Right renal cortex interstitium (tissue), 3 donors: ENCODE measurements around the gene ZBTB38. TPM values are rescaled to one million over a fixed set of nuclear protein-coding genes. Genes with fewer than 3 reads are reported as not detected.

Experiments used
- DNase-seq, 3 donors: peaks; one replicate each; pipeline ENCODE4 v3.0.0-alpha.2; 2013; ENCODE audit warnings: low read depth in 3 of 3, low spot score in 2 of 3
- polyA plus RNA-seq, 3 donors: library from polyadenylated mRNA; unstranded; fragments of 120-200 nt; gene quantifications; one replicate each; pipeline ENCODE4 v1.2.1, GENCODE V29; 2013; ENCODE audit not compliant: insufficient read length in 3 of 3

ZBTB38 gene
- polyA plus RNA-seq, 3 donors, result 52.1 to 67.8 (median 57.5) TPM

DNA sequence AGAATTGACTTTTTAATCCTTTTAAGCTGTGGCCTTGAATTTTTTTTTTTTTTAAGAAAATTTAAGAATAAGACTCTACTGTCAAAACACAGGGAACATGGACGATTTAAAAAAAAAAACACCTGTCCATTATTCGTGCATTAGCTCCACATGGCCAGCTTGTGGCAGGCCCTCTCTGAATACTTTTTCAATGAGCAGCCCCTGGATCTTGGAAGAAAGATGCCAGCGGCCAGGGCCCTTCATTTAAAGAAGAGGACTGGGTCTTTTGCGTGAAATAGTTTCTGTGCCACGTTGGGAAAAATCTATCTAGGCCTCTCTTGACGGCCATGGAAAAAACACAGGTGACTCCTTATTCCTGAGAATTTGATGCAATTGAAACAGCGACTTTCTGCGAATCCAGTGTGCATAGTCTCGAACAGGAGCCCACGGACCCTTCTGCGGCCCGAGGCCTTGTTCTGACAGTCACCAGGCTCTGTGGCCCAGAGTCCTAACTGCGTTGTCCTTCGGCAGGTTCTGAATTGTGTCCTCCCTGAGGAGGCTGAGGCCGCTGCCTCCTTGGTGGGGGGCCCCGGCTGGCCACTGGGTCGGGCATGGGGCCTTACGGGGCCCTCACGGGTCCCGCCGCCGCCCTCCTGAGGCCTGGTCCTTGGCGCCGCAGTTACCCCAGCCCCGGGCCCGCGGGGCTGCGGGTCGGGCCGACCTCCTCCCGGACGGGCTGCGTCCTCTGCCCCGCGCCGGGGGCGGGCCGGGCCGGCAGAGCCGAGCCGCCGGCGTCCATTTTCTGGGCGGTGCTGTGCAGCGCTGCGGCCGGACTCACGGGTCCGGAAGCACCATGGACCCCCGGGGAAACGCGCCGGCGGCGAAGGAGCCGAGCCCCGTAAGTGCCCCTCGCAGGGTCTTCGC is 33.5 kb downstream of the ZBTB38 start:
- no peak for DNase-seq

DNA sequence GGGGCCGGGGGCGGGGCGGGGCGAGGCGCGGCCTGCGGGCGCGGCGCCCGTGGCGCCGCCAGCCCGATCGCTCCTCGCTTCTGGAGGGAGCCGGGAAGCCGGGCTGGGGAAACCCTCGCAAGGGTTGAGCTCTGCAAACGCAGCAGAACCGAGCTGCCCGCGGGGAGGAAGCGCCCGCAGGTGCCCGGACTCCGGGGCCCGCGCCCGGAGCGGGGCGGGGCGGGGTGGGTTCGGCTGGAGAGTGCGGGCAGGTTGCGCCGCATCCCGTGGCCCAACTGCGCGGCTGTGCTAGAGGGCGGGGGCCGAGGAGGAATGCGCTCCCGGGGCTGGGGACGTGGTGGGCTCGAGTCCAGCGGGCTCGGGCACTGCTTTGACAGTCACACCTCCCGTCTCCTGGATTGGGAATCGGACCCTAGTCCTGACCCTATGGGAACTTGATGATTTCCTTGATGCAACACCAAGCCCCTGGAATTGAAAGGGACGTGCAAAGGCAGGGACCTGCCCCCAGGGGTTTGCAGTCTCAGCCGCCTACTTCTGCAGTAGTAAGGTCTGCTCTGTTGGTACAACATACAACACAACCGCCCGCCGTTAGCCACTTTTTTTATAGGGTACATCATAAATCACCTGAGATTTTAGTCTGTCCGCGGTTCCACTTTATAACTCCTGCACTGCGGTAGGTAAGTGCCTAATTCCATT is 34.3 kb downstream of the ZBTB38 start:
- DNase-seq, result no peak

DNA sequence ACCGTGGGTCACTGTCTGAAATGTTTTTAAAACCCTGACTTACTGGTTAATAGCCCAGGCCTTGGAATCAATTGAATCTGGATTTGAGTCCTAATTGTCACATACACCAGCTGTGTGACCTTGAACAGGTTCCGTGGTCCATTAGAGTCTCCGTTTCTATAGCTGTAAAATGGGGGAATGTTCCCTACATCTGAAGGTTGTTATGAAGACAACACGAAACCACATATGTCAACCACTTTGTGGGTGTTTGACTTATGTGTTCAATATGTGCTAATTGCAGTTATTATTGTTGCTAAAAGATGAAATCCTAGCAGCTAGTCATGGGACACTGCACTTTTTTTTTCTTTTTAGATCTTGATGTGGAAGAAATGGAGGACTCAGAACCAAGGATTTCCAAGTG is 35.3 kb downstream of the ZBTB38 start:
- DNase-seq, result no peak

DNA sequence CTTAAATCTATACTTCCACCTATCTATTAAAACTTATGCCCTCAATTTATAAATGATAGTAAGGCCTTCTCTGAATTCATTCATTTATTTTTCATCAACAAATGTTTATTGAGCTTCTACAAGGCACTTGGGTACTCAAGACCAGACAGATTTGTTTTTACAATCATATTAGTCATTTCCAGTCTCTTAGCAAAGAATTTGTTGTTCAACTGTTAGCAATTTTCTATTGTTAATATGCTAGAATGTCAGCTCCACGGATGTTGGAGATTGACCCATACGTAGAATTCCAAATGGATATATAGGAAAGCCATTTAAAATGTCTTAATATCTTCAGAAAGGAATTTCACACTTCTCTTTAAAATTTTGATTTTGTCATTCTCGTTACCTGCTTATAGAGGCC is 36.7 kb downstream of the ZBTB38 start:
- DNase-seq, result no peak

DNA sequence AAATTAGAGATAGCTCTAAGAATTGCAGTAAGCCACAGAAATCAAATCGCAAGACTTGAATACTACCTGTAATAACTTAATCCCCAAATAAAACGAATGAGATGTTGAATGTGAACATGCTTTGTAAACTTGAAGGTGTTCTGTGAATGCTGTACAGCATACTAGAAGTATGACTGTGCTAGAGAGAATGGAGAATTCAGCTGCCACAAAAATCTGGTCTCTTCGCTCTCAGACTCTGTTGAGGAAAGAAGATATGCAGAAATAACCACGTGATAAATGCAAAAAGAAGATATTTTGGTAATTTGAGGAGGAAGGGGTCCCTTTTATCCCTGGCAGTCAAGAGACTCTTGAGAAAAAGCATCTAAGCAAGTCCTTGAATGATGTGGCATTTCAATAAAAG is 37.3 kb downstream of the ZBTB38 start:
- no peak for DNase-seq

DNA sequence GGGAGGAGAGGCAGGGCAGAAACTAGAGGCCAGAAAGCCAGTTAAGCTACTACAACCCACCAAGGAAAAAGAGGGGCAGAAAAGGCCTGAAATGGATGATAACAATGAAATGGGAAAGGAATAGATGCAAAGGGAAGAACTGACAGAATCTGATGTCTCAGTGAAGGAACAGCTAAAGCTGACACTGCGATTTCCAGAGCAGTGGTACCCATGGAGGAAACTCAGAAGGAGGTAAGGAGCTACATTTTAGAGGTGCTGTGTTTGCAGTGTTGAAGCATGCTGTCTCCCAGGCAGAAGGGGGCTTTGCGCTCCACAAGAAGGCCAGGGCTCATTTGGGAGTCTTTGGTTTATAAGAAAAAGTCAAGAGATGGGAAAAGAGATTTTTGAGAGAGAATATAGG is 38.0 kb downstream of the ZBTB38 start:
- DNase-seq, result no peak

DNA sequence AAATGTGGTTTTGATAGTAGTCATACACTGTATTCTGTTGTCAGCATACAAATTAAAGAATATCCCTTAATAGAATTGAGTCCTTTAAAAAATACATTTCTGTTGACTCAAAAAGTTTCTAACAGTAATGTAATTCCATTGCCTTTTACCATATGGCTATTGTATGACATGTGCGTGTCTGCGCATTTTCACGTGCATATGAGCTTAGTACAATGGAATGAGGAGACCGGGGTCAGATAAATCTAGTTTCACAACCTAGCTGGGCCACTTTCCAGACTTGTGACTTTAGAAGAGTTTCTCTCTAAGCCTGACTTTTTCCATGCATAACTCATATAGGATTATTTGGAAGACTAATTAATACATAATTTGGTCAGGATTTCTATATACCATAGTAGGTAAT is 38.7 kb downstream of the ZBTB38 start:
- no peak for DNase-seq

DNA sequence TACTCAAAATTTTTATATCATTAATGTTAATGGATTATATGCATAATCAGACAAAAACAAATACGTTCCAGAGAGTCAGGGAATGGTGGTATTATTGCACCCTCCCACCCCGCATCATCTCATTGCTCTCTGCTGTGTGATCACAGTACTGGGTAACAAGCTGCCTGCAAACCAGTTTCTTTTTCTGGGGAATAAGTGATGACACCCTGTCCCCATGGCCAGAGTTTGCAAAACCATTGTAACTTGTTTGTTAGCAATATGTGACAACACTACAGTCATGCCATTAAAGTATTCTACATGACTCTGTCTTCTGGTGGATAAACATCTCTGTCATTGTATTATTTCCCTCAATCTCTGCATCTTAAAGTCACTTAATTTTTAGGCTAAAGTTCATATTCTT is 39.5 kb downstream of the ZBTB38 start:
- no peak for DNase-seq

DNA sequence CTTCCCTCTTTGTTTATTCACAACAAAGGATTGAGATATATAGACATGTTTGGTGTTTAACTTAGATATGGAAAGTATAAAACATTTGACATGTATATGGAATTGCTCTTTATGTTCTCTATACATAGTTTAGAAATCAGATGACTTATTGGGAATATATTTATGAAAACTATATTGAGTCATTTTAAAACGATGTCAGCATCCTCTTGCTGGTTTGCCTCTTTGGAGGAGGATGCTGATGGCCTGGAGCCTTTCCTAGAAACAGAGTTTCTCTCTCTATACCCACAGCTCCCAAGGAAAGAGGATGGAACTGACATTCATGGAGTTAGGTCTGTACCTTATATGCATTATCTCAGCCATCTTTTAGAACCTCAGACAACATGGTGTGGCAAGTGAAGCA is 40.3 kb downstream of the ZBTB38 start:
- no peak for DNase-seq

DNA sequence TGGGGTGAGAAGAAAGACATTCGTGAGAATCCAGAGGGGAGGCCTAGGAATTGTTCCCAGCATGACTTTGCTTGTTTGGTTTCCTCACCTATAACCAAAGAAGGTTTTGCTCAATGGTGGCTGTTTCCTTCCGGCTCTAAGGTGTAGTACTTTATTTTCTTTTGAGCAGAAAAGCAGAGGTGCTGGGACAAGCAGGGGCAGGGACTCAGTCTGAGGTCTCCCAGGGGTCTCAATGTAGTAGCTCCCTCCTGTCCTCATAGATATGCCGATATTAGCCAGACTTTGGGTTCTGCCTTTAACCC is 41.6 kb downstream of the ZBTB38 start:
- no peak for DNase-seq

DNA sequence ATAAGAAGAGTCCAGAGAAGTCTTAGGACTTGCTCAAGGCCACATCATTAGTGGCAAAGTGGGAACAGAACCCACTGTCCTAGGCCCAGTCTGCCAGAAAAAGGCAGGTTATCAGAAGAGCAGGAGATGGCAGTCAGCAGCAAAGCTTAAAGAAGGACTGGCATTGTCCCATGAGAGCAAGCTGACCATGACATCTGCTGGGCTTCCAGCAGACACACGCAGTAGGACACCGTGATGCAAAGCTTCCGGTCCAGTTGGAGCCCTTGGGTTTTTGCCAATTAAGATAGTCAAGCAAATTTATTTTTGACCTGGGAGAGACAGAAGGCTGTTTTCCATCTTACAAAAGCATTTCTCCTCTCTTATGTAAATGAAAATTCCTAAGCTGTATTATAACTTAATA is 42.1 kb downstream of the ZBTB38 start:
- DNase-seq, result no peak

DNA sequence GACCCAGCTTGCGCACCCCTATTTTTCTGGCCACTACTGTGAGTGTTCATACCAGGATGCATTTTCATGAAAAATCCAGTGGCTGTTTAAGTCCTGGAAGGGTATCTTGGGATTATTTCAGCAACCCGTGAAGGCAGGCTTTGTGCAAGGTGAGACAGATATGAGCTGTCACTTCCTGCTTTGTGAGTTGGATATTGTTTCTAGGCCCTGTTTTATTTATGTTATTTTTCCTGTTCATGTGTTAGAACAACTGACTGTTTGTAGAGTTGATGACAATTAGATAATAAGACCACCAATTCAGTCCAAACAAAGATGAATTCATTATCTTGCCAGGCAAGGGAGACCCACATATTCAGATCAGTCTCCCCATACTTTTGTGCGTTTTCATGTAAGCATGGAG is 42.5 kb downstream of the ZBTB38 start:
- no peak for DNase-seq

DNA sequence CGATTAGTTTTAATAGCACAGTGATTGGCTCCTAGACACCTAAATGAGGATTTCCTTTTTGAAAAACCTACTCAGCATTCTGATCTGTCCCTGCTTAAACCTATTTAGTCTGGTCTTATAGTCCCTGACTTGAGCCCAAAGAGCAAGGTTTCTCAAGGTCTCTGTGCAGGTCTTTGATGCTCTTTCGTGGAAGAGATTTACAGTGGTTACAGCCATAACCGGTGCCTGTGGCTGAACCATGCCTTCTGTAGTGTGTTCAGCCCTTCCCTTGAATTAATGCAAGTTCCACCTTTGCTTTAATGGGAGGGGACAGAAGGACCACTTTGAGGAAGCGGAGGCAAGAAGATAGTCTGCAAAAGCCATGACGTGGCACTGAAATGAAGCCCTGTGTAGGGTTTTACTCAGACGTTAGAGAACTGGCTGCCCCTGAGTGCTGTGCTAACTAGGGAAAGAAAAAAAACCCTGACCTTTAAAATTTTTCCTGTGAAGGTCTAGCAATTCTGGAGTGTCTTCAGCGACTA is 43.0 kb downstream of the ZBTB38 start:
- DNase-seq, result no peak

DNA sequence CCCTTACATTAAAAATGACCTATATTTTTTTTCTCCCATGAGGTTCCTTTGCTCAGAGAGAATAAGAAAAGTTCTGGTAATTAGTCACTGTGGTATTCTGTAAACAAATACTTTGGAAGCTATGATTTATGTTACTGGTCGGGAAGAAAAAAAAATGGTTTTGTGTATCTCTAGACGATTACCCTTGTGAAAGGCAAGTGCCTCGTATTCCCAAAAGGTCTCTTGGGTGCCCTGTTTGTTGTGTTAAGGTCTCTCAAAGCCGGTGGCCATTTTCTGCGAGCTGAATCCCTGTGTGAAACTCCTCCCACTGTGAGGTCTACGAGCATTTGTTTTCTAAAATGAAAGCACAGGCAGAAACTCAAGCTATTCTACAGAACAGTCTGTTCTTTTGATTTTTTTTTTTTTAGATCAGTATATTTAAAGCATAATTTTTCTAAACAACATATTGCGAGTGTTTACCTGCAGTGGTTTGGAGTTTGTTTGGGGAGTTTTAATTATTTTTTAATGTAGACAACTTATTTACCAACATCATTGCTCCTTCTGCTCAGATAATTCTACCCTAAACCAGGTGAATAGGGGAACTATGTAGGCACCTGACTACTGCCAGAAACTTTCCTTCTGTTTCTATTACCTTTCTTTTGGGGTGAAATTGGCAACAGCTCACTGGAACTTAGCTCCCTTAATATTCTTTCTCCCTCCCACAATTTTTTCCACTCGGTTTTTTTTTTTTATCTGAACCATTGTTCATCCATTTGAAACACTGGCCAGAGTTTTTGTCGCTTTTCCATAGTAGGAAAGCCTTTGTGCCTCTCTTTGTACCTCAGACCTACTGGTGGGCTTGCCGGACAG is 44.0 kb downstream of the ZBTB38 start:
- DNase-seq, result peak in 2 of 3 donors; percentile 63 to 64

DNA sequence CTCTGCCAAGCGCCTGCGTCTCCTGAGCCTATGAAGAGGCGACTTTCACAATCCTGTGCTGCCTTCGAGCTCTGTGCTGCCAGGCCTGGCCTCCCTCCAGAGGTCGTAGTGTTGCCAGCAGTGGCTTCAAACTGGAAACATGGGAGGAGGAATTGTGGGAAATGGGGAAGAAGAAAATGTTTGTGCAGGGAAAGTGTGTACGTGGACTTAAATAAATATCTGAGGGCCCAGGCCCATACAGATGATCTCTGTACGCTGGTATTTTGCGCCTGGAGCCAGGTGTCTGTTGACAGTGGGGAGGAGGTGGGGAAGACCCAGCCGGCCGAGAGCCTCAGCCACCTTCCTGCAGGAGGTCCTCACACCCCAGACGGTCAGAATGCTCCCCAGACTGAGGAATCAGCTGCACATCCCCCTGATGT is 44.6 kb downstream of the ZBTB38 start:
- no peak for DNase-seq

DNA sequence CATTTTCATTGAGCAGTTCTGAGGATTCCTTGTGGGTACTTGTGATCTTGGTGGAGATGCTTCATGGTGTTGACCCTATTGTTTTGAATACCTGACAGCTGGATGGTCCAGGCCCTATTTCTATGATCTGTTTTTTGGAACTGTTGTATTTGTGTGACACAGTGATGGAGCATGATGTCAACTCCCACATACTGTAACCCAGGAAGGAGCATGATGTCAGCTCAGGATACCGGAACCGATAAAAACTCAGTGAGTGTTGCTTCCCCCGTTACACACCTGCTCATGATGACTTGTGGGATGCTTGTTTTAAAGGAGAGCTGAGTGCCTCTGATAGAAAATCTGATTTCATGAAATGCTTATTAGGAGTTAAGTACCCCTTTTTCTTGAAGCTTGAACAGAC is 45.1 kb downstream of the ZBTB38 start:
- DNase-seq, result no peak

DNA sequence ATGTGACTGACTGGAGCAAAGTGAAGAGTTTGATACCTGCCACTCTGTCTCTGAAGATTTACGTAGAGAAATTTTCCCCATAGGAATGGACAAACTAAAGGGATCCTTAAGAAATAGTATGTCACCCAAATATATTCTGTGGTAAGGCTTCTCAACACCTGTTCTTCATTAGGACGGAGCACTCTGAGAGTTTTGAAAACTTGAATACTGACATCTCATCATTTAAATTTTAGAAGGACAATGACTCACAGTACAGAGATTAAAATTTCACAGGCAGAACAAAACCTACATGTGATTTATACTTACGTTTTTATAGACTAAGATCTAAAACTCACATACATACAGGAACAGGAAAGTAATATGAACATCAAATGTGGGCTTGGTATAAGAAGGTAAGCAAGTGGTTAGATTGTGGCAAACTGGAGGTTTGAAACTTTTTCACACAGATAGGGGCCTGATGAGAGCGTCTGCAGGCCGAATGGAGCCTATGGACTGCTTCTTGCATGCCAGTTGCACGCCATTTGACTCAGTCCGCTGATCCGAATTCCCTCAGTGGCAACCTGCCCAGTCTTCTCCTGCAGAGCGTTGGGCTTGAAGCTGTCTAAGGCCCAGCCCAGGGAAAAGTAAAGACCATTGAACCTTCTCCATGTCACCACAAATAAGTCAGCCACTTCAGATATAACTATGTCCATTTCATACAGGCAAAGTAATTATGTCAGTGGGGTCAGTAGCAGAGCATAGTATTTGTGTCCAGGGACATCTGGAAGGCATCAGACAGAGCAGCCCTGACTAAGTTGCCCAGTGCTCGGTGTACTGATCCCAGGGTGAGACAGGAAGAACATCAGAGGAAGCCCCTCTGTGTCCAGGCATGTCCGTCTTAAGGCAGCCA is 45.7 kb downstream of the ZBTB38 start:
- no peak for DNase-seq

DNA sequence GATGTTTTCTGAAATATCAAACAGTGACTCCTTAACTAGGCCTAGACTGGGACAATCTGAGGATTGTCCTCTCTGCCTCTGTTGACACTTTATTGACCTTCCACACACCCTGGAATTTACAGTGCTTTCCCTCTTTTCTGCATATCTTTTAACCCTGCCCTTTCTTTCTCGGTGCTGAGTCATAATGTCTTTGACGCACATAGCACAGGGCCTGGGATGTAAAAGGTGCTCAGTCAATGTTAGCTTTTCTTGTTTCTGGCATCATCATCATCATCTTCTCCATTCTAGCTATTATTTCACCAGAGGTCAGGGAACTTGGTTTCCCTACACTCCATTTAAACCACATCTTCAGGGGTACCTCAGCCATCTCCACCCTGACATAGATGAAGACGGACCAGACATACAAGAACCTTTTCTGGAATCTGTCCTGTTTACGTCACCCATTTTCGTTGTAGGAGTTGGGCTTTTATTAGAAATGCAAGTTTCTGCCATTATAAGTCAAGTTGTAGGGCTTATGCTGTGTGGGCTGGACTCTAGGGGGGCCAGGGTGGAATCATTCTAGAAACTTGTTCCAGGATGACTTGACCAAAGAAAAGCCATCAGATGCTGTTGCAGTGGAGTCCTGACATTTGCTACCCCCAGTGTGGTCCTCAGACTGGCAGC is 46.6 kb downstream of the ZBTB38 start:
- no peak for DNase-seq

DNA sequence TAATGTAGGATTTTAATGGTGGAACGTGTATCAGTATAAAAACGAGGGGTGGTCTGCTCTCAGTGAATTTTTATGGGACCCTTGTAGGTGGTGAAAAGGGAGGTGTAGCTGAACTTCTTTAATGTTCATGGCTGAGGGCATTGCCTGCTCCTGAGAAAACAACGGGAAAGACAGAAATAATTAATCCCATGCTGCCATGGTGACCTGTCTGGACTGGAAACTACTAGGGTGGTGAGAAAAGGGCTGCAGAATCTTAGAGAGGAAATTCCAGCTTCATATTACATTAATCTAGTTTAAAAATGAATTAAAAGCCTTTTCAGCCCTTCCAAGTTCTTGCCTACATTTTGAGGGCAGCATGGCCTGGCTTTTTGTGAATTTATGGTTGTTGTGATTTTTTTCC is 47.6 kb downstream of the ZBTB38 start:
- no peak for DNase-seq
